ENCODE measurements around the gene INTS6.

Gene INTS6

DNA sequence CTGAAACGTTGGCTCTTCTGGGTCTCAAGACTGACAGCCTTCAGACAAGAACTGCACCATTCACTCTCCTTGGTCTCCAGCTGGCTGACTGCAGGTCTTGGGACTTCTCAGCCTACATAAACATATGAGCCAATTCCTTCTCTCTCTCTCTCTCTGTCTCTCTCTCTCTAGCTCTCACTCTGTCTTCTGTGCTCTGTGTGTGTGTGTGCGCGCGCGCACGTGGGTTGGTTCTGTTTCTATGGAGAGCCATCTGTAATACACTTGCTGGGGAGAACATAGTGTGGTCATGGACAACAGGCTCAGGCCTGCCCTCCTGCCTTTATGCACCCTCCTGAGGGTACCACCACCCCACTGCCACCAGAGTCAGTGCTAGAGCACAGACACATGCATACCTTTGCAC, 127.0 kb downstream of the INTS6 start:
- POLR2A ChIA-PET = no interaction called here
- TF ChIP-seq TARDBP (IDR thresholded peaks at IDR 0.05) = no peak
- no peak for TF ChIP-seq SP1 (IDR thresholded peaks at IDR 0.05)
- no peak for TF ChIP-seq ARNT (IDR thresholded peaks at IDR 0.05)
- no peak for TF ChIP-seq ELF4 (IDR thresholded peaks at IDR 0.05)
- no peak for TF ChIP-seq FOXK2 (IDR thresholded peaks at IDR 0.05)
- TF ChIP-seq L3MBTL2 (conservative IDR thresholded peaks at IDR 0.05) = no peak
- no peak for DNase-seq (ENCODE audit: extremely low spot score)
- CTCF ChIA-PET = no interaction called here

DNA sequence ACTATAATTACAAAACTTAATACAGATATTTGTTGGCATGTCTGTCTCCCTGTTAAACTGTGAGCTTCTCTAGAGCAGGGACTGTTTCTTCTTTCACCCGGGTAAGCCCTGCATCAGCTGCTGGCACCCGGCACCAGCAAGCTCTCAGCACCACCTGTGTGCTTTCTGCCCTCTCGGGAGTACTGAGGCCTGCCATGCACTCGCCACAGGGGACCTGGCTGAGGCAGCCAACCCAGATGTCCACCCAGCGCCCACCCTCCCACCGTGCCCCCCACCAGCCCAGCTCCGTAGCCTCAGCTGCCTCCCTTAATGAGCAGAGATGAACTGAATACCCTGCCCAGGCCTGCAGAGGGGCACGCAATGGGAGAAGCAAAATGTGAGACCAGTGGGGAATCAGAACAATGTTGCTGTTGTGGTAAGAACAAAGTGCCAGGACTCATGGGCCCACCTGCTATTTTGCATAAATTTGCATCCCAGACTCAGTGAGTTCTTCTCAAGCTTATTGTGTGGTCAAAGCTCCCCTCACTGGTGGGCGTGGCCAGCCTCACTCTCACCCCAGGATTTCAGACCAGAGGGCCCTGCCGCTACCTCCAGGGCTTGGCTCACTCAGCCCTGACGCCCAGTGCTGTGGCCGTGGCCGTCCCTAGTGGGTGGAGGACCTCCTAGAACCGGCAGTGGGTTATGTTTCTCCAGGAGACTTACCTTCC, 128.0 kb downstream of the INTS6 start:
- POLR2A ChIA-PET = no interaction called here
- TF ChIP-seq ZNF384 (IDR thresholded peaks at IDR 0.05) (no peak), FOXM1 (IDR thresholded peaks at IDR 0.05; ENCODE audit: borderline replicate concordance) (no peak), SP1 (IDR thresholded peaks at IDR 0.05) (no peak), BHLHE40 (IDR thresholded peaks at IDR 0.05; ENCODE audit: borderline replicate concordance) (no peak), FOXA1 (IDR thresholded peaks at IDR 0.05) (no peak), NFRKB (IDR thresholded peaks at IDR 0.05) (no peak), L3MBTL2 (conservative IDR thresholded peaks at IDR 0.05) (no peak)
- no peak for DNase-seq (ENCODE audit: extremely low spot score)
- CTCF ChIA-PET = no interaction called here

DNA sequence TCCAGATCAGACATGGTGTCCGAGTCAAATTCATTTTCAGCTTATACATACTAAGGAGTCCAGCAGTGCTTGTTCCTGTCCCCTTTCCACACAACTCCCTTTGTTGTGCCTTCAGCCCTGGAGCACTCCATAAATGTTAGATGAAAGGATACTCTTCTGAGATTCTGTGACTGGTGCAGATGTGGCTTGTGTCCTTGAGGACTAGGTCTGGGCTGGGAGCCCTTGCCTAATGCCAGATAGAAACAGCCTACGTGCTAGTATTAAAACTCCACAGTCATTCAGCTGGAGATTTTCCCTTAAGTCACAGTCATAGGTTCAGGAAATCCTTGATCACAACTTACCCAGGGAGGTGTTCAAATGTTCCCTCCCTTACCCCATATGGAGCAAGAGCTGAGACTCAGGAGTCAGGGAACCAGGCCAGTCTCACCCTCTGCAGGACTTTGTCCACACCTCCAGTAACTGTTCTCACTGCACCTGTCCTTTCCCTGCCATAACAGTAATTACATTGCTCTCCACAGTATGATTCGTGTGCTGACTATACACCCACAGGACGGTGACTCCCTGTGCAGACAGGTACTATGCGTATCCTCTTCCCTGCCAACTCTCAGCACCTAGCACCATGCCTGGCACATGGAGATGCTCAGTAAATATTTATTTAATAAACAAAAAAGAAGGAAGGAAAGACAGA, 128.9 kb downstream of the INTS6 start:
- ChIA-PET CTCF (interaction anchor here (0.5 kb wide), 1 partner anchor 210 kb away, joined by 3 read pairs; no protein-coding TSS in a partner anchor), POLR2A (no interaction called here)
- no peak for TF ChIP-seq HDGF (IDR thresholded peaks at IDR 0.05; ENCODE audit: borderline replicate concordance)
- no peak for TF ChIP-seq ELF4 (IDR thresholded peaks at IDR 0.05)
- TF ChIP-seq NFRKB (IDR thresholded peaks at IDR 0.05) = no peak
- no peak for TF ChIP-seq SP1 (IDR thresholded peaks at IDR 0.05)
- TF ChIP-seq SUZ12 (IDR thresholded peaks at IDR 0.05) = no peak
- no peak for TF ChIP-seq FOXA1 (IDR thresholded peaks at IDR 0.05)
- no peak for TF ChIP-seq FOXK2 (IDR thresholded peaks at IDR 0.05)
- TF ChIP-seq, protein P1, sequence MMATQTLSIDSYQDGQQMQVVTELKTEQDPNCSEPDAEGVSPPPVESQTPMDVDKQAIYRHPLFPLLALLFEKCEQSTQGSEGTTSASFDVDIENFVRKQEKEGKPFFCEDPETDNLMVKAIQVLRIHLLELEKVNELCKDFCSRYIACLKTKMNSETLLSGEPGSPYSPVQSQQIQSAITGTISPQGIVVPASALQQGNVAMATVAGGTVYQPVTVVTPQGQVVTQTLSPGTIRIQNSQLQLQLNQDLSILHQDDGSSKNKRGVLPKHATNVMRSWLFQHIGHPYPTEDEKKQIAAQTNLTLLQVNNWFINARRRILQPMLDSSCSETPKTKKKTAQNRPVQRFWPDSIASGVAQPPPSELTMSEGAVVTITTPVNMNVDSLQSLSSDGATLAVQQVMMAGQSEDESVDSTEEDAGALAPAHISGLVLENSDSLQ (IDR thresholded peaks at IDR 0.05) = no peak
- TF ChIP-seq ARNT (IDR thresholded peaks at IDR 0.05) = no peak
- no peak for TF ChIP-seq BHLHE40 (IDR thresholded peaks at IDR 0.05; ENCODE audit: borderline replicate concordance)
- TF ChIP-seq CTBP1 (IDR thresholded peaks at IDR 0.05; ENCODE audit: borderline replicate concordance) = no peak
- no peak for TF ChIP-seq L3MBTL2 (conservative IDR thresholded peaks at IDR 0.05)
- TF ChIP-seq TARDBP (IDR thresholded peaks at IDR 0.05) = no peak
- TF ChIP-seq LEF1 (IDR thresholded peaks at IDR 0.05; ENCODE audit: borderline replicate concordance) = no peak
- no peak for TF ChIP-seq ZNF384 (IDR thresholded peaks at IDR 0.05)
- TF ChIP-seq FOXM1 (IDR thresholded peaks at IDR 0.05; ENCODE audit: borderline replicate concordance) = no peak
- DNase-seq (ENCODE audit: extremely low spot score) = no peak

DNA sequence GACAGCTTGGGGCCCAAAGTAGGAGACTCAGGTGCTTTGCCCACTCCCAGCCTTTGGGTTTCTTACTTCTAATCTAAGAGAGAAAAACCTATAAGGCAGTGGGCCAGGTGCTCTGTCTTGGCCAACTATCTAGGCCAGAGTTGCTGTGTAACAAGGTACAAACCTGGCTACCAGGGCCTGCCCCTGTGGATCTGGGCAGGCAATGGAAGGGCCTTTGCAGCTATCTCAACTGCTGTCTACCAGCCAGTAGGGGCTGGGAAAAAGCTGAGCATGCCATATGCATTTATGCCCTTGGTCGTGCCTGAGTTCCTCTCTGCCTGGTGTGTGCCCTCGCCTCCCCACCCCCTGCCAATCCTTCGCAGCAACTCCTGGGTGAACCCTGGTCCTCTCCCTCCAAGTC, 130.0 kb downstream of the INTS6 start:
- no peak for DNase-seq (ENCODE audit: extremely low spot score)
- POLR2A ChIA-PET = no interaction called here
- CTCF ChIA-PET = no interaction called here
- TF ChIP-seq NFRKB (IDR thresholded peaks at IDR 0.05) (no peak), SP1 (IDR thresholded peaks at IDR 0.05) (no peak), FOXM1 (IDR thresholded peaks at IDR 0.05; ENCODE audit: borderline replicate concordance) (no peak), ZNF384 (IDR thresholded peaks at IDR 0.05) (no peak), CTBP1 (IDR thresholded peaks at IDR 0.05; ENCODE audit: borderline replicate concordance) (no peak), L3MBTL2 (conservative IDR thresholded peaks at IDR 0.05) (no peak), ELF4 (IDR thresholded peaks at IDR 0.05) (no peak), FOXK2 (IDR thresholded peaks at IDR 0.05) (no peak), LEF1 (IDR thresholded peaks at IDR 0.05; ENCODE audit: borderline replicate concordance) (no peak), FOXA1 (IDR thresholded peaks at IDR 0.05) (no peak), HDGF (IDR thresholded peaks at IDR 0.05; ENCODE audit: borderline replicate concordance) (no peak), BHLHE40 (IDR thresholded peaks at IDR 0.05; ENCODE audit: borderline replicate concordance) (no peak), TARDBP (IDR thresholded peaks at IDR 0.05) (no peak), SUZ12 (IDR thresholded peaks at IDR 0.05) (no peak), ARNT (IDR thresholded peaks at IDR 0.05) (no peak)
- TF ChIP-seq, protein P1 (IDR thresholded peaks at IDR 0.05) = no peak

DNA sequence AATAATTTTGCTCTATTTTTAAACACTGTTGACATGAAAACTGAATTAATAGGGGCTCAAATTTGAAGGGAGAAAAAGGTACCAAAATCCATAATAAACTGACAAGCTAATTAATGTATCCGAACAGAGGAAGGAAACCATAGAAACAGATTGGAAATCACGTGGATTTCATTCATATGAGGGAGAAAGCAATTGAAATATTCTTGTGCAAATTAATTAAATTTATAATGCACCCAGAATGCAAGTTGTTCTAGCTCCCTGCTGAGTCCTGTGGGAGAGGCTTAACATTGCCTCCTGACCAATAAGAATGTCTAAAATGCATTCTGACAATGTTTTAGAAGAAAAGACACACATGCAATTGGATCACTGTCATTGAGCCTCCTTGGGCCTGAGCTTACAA, 131.0 kb downstream of the INTS6 start:
- CTCF ChIA-PET = no interaction called here
- POLR2A ChIA-PET = no interaction called here
- DNase-seq (ENCODE audit: extremely low spot score) = no peak
- TF ChIP-seq L3MBTL2 (conservative IDR thresholded peaks at IDR 0.05) = no peak
- no peak for TF ChIP-seq FOXM1 (IDR thresholded peaks at IDR 0.05; ENCODE audit: borderline replicate concordance)
- no peak for TF ChIP-seq SP1 (IDR thresholded peaks at IDR 0.05)
- TF ChIP-seq NFRKB (IDR thresholded peaks at IDR 0.05) = no peak
- no peak for TF ChIP-seq CTBP1 (IDR thresholded peaks at IDR 0.05; ENCODE audit: borderline replicate concordance)
- no peak for TF ChIP-seq TARDBP (IDR thresholded peaks at IDR 0.05)
- TF ChIP-seq LEF1 (IDR thresholded peaks at IDR 0.05; ENCODE audit: borderline replicate concordance) = no peak
- TF ChIP-seq, protein P1 (IDR thresholded peaks at IDR 0.05) = no peak
- TF ChIP-seq HDGF (IDR thresholded peaks at IDR 0.05; ENCODE audit: borderline replicate concordance) = no peak
- no peak for TF ChIP-seq FOXA1 (IDR thresholded peaks at IDR 0.05)
- no peak for TF ChIP-seq FOXK2 (IDR thresholded peaks at IDR 0.05)
- TF ChIP-seq SUZ12 (IDR thresholded peaks at IDR 0.05) = no peak
- TF ChIP-seq ARNT (IDR thresholded peaks at IDR 0.05) = no peak

DNA sequence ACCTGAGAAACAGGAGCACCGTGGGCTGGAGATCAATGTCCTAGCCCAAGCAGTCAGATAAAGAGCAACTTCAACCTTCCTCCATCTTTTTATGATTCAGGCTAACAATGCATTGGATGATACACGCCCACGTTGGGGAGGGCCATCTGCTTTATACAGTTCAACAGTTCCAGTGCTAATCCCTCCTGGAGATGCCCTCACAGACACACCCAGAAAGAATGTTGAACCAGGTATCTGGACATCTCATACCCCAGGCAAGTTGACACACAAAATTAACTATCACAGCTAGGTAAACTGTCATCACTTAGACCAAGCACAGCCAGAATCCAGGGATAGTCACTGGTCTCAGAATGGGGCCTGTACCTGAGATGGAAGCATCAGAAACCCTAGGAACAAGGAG, 134.0 kb downstream of the INTS6 start:
- ChIA-PET CTCF (no interaction called here), POLR2A (no interaction called here)
- DNase-seq (ENCODE audit: extremely low spot score) = no peak
- TF ChIP-seq HDGF (IDR thresholded peaks at IDR 0.05; ENCODE audit: borderline replicate concordance) (no peak), FOXA1 (IDR thresholded peaks at IDR 0.05) (no peak), SUZ12 (IDR thresholded peaks at IDR 0.05) (no peak), FOXM1 (IDR thresholded peaks at IDR 0.05; ENCODE audit: borderline replicate concordance) (no peak), SP1 (IDR thresholded peaks at IDR 0.05) (no peak), CTBP1 (IDR thresholded peaks at IDR 0.05; ENCODE audit: borderline replicate concordance) (no peak), BHLHE40 (IDR thresholded peaks at IDR 0.05; ENCODE audit: borderline replicate concordance) (no peak), LEF1 (IDR thresholded peaks at IDR 0.05; ENCODE audit: borderline replicate concordance) (no peak), TARDBP (IDR thresholded peaks at IDR 0.05) (no peak), ZNF384 (IDR thresholded peaks at IDR 0.05) (no peak), FOXK2 (IDR thresholded peaks at IDR 0.05) (no peak), NFRKB (IDR thresholded peaks at IDR 0.05) (no peak), L3MBTL2 (conservative IDR thresholded peaks at IDR 0.05) (no peak), ELF4 (IDR thresholded peaks at IDR 0.05) (no peak), ARNT (IDR thresholded peaks at IDR 0.05) (no peak)
- TF ChIP-seq, protein P1 (IDR thresholded peaks at IDR 0.05) = no peak

All from HEK293T (cell line).